HG03097 (cell line): ENCODE data around the gene LRRC9.

Source experiments
- ATAC-seq: cut with Tn5 transposase; IDR thresholded peaks from one replicate; pipeline ENCODE4 v1.9.1; 2021; ENCODE audit not compliant: unreplicated experiment, low FRiP score

LRRC9 gene

DNA sequence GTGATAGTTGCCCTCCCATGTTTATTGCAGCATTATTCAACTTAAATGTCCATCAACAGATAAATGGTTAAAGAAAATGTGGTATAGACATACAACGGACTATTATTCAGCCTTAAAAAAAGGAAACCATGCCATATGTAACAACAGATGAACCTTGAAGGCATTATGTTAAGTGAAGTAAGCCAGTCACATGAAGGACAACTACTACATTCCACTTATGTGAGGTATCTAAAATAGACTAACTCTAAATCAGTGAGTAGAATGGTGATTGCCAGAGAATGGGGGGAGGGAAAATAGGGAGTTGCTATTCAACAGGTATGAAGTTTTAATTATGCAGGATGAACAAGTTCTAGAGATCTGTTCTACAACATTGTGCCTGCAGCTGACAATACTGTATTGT lies 181.8 kb downstream of the LRRC9 start:
- ATAC-seq = no peak

DNA sequence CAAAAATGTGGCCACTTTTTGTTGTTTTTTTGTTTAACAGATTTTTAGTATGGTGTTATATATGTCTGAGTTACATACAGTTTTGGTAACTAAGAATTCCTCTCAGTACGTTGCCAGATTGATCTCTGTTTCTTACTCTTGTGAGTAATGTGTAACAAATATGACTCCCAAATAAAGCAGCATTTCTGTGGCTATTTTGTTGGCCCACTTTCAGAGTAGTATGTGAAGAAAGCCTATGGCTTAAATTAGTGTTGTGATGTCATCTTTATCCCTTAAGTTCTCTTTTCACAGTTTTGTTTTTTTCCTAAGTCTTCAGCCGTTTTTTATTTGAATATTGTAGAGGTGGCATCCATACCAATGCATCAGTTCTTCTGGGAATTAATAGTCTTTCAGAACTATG lies 182.4 kb downstream of the LRRC9 start:
- ATAC-seq = no peak

DNA sequence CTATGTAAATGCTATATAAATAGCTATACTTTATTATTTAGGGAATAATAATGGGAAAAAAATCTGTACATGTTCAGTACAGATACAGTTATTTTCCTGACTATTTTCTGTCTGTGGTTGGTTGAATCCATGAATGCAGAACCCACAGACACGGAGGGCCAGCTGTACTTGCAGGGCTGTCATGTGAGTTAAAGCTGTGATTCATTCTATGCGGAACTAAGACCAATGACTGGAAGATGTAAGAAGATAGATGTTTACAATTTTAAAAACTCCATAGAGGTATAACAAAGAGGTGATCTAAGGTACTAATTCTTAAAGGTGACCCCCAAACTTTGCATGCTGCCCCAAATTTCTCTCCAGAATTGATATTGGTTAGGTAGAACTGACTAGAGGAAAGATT lies 186.4 kb downstream of the LRRC9 start:
- no peak for ATAC-seq

DNA sequence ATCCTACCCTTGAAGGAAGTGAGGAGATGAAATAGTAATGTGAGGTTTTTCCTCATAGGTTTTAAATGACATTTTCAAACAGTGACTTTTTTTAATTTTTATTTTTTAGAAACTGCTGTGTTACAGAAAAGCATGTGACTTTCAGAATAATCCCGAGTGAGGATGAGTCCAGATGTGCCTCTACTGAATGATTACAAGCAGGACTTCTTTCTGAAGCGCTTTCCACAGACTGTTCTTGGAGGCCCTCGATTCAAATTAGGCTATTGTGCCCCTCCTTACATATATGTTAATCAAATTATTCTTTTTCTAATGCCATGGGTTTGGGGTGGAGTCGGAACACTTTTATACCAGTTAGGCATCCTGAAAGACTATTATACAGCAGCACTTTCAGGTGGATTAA lies 187.5 kb downstream of the LRRC9 start:
- no peak for ATAC-seq

DNA sequence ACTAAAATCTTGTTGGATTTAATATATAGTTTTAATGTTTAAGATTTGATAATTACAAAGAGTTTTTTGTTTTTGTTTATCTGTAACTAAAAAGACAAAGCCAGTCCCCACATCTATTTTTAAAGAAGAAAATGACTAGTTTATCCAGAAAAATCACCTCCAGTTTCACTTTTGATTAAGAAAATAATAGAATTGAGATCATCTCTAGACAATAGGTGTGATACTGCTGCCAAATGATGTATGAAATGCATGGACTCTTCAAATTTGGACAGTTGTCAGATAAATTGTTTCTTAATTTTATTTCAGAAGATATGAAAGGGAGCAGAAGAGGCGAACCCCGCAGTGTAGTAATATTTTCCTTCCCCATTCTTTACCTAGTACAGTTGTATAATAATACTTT lies 191.8 kb downstream of the LRRC9 start:
- no peak for ATAC-seq
